Adrenal gland (tissue), 5 donors: ENCODE results near the gene KLHL3.

Source experiments
- CTCF ChIP-seq, 6 experiments: fragments of 450-650 bp in 4 of 6; fragments of 200-600 bp in 2 of 6; sonication (generic) in 1 of 6; IDR thresholded peaks; 1 replicate in 5 of 6; 2 replicates in 1 of 6; pipeline versions ENCODE4 v1.5.1 to v1.8.0; 2016 to 2021; ENCODE audit warnings: antibody characterized with exemption in 6 of 6, mild to moderate bottlenecking in 2 of 6, moderate library complexity in 1 of 6
- POLR2A ChIP-seq, 2 donors: fragments of 450-650 bp; IDR thresholded peaks; one replicate each; pipeline ENCODE4 v1.6.1; 2017; ENCODE audit warnings: antibody characterized with exemption in 2 of 2, mild to moderate bottlenecking in 2 of 2, moderate library complexity in 1 of 2
- donor health status: DM: no; HTN: no; CAD: no.

GRCh38 chr5:137760719-137761516 lies 25.0 kb upstream of the KLHL3 start:
- TF ChIP-seq CTCF (IDR thresholded peaks at IDR 0.05) (no peak), POLR2A (IDR thresholded peaks at IDR 0.05) (no peak)
